Measurements from ENCODE around the gene MMP17. TPM values are rescaled to one million over a fixed set of nuclear protein-coding genes. Genes with fewer than 3 reads are reported as not detected.

The MMP17 gene
- total RNA-seq, 1 experiment from 2014 or later, result 3.4 TPM

DNA sequence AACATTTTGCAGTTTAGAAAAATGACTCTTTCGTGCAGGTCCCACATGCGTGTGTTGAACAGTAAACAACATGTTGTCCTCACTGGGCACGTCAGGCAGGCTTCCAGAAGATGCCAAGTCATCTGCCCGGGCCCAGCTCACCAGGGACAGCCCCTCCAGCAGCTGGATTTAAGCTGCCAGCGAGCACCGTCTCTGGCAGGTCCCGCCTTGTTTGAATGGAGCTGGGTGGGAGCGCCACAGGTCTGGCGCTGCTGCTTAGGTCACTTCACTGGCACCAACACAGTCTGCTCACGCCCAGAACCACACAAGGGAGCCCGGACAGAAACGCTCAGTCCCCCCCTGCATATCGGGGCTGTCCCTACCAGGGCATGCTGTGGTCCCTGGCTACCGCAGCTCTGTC is 33.1 kb upstream of the MMP17 start:
- Histone ChIP-seq H3K4me1 (replicated peaks) (no peaks in the 10 kb centered on the region), H3K36me3 (peaks cover 66% of the 10 kb centered on the region)

DNA sequence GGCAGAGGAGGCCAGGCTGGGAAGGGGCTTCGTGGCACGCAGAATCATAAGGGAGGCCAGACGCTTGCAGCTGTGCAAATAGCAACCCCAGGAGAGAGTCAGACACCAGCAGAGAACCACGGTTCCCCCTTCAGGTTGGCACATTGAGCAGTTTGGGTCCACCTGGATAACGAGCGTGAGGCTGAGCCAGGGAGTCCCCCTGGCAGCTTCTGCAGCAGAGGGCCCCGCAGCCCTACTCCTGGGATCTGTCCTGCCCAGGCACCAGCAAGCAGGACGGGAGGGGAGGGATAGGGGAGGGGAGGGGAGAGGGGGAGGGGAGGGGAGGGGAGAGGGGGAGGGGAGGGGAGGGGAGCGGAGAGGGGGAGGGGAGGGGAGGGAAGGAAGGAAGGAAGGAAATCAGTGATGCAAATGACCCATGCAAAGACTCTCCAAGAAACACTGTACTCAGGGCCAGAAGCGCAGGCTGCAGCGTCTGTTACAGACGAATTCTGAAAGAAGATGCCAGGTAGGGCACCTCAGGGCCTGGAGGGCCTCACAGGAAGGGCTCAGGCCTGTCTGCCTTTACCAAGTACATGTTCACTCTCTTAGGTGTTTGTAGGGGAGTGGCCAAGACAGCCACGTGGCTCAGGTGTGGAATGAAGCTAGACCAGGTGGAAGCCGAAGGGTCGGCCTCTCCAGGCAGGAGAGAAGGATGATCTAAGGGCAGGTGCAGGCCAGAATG is 32.3 kb upstream of the MMP17 start:
- Histone ChIP-seq H3K27ac (no peak overlapping the region), H3K9me3 (replicated peaks) (no peaks in the 10 kb centered on the region), H3K27me3 (replicated peaks) (no peaks in the 10 kb centered on the region), H3K4me1 (replicated peaks) (no peaks in the 10 kb centered on the region), H3K36me3 (peaks cover 59% of the 10 kb centered on the region), H3K4me3 (no peak overlapping the region)
- no peak for DNase-seq (ENCODE audit: low read depth in 1 of 2, low spot score in 2 of 2)

More for the DNA sequence above, 33.1 kb upstream of the MMP17 start:
- no peaks in the 10 kb centered on the region for H3K9me3 ChIP-seq (replicated peaks)
- H3K27me3 ChIP-seq (replicated peaks), result no peaks in the 10 kb centered on the region
- no peak for DNase-seq (ENCODE audit: low read depth in 1 of 2, low spot score in 2 of 2)
- no peak overlapping the region for H3K4me3 ChIP-seq
- no peak overlapping the region for H3K27ac ChIP-seq

DNA sequence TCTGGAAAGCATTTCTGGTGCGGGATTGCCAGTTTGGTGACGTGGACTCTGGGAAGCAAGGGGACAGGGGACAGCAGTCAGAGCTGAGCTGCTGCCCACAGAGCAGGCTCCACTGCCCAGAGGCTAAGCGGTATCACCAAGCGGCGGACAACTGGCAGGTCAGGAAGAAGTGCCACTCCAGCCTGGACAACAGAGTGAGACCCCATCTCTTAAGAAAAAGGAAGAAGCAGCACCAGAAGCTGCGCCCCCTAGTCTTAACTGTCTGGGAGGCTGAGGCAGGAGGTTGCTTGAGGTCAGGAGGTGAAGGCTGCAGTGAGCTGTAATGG is 31.8 kb upstream of the MMP17 start:
- Histone ChIP-seq H3K27ac (no peak overlapping the region), H3K36me3 (peaks cover 55% of the 10 kb centered on the region), H3K4me3 (no peak overlapping the region), H3K27me3 (replicated peaks) (no peaks in the 10 kb centered on the region), H3K4me1 (replicated peaks) (no peaks in the 10 kb centered on the region), H3K9me3 (replicated peaks) (no peaks in the 10 kb centered on the region)
- no peak for DNase-seq (ENCODE audit: low read depth in 1 of 2, low spot score in 2 of 2)

DNA sequence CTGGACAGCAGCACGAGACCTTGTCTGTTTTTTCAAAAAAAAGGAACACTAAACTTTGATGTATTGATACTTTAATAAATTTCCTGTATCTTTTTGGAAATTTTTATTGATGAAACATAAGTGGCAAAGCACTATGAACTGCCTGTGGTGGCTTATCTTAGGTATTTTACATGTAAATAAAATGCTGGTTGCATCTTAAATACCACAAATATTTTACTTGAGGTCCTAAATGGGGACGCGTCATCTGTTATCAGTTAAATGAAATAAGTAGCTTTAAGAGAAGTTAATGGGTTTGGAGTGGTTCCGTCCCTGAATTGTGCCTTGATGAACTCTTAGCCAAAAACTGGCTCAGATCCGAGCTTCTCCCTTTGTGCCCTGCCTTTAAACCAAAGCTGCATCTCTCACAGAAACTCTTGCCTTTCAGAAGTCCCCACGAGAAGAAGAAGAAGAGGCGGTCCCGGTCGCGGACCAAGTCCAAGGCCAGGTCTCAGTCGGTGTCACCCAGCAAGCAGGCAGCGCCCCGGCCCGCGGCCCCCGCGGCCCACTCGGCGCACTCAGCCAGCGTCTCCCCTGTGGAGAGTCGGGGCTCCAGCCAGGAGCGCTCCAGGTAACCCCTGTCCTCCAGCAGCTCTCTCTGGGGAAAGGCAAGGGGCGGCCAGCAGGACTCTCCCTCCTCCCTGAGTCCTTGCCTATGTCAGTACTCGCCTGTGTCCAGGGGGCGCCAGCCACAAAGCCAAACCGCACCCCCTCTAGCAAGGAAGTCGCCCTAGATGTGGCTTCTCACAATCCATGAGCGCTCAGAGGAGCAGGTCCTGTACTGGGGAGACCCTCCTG is 31.2 kb upstream of the MMP17 start:
- no peaks in the 10 kb centered on the region for H3K9me3 ChIP-seq (replicated peaks)
- no peak overlapping the region for H3K4me3 ChIP-seq
- DNase-seq (ENCODE audit: low read depth in 1 of 2, low spot score in 2 of 2), result no peak
- peaks cover 54% of the 10 kb centered on the region for H3K36me3 ChIP-seq
- no peaks in the 10 kb centered on the region for H3K27me3 ChIP-seq (replicated peaks)
- no peaks in the 10 kb centered on the region for H3K4me1 ChIP-seq (replicated peaks)
- no peak overlapping the region for H3K27ac ChIP-seq

DNA sequence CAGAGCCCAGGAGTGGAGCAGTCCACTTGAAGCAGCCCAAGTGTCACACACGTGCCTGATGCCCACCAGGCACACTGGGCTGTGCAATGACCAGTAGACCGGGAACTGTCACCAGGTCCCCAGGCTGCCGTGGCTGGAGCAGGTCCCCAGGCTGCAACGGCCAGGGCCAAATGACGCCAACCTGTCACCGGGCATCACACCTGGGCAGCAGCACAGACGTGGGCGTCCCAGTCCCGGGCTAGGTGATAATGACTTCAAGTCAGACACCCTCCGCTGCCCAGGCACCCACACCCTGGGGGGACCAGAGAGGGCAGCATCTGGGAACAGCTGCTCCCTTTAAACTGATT is 30.6 kb upstream of the MMP17 start:
- Histone ChIP-seq H3K27me3 (replicated peaks) (no peaks in the 10 kb centered on the region), H3K4me3 (no peak overlapping the region), H3K4me1 (replicated peaks) (no peaks in the 10 kb centered on the region), H3K27ac (no peak overlapping the region), H3K36me3 (peaks cover 56% of the 10 kb centered on the region), H3K9me3 (replicated peaks) (no peaks in the 10 kb centered on the region)
- DNase-seq (ENCODE audit: low read depth in 1 of 2, low spot score in 2 of 2), result no peak

DNA sequence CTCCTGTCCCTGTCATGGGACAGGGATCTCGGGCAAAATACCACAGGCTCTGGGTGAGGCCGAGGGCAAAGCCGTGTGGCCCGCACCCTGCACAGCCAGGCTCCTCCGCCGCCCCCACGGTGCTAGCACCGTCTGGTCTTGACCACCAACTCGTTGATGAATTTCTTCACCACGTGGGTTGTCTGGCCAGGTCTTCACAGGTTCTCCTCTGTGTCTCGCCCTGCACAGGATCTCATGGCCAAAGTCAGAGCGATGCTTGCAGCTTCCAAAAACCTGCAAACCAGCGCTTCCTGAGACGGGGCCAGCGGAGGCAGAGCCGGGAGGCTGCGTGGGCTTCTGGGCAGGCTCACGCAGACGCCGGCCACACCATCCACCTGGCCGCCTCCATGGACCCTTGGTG is 29.0 kb upstream of the MMP17 start:
- Histone ChIP-seq H3K27me3 (replicated peaks) (no peaks in the 10 kb centered on the region), H3K36me3 (peaks cover 46% of the 10 kb centered on the region)

DNA sequence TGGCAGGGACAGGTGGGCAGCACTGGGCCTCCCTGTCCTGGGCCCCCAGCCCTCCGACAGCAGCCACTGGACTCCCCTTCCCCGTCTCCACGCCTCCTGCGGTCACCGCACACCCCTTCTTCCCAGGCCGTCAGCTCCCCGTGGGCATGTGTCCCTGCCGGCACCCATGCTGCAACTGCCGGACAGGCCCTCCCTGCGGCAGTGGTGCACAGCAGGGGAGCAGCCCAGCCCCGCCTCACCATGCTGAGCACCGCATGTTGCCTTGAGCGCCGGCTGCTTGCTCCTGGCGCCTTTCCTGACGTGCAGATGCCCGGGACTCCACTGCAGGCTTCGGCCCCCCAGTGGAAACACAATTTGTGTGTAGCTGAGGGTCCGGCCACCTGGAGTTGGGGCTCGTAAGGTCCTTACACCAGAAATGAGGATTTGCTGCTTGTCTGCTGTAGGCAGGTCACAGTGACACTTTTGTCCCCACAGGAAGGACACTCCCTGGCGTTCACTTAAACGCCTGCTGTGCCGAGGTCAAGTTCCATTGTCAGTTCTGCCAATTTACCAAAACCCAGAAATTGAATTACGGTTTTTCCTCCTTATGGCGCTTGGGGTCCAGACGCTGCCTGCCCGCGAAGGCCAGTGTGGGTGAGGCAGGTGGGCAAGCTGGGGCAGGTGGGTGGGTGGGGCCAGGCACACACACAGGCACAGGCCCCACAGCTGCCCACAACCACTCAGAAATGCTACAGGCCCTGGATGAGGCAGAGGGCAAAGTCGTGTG is 28.2 kb upstream of the MMP17 start:
- Histone ChIP-seq H3K4me3 (no peak overlapping the region), H3K9me3 (replicated peaks) (no peaks in the 10 kb centered on the region), H3K4me1 (replicated peaks) (peaks cover 5% of the 10 kb centered on the region), H3K36me3 (peaks cover 42% of the 10 kb centered on the region), H3K27me3 (replicated peaks) (no peaks in the 10 kb centered on the region), H3K27ac (no peak overlapping the region)
- DNase-seq (ENCODE audit: low read depth in 1 of 2, low spot score in 2 of 2), result no peak

More for the DNA sequence above, 29.0 kb upstream of the MMP17 start:
- no peak for DNase-seq (ENCODE audit: low read depth in 1 of 2, low spot score in 2 of 2)
- H3K4me1 ChIP-seq (replicated peaks), result peaks cover 5% of the 10 kb centered on the region
- no peak overlapping the region for H3K4me3 ChIP-seq
- no peak overlapping the region for H3K27ac ChIP-seq
- no peaks in the 10 kb centered on the region for H3K9me3 ChIP-seq (replicated peaks)

DNA sequence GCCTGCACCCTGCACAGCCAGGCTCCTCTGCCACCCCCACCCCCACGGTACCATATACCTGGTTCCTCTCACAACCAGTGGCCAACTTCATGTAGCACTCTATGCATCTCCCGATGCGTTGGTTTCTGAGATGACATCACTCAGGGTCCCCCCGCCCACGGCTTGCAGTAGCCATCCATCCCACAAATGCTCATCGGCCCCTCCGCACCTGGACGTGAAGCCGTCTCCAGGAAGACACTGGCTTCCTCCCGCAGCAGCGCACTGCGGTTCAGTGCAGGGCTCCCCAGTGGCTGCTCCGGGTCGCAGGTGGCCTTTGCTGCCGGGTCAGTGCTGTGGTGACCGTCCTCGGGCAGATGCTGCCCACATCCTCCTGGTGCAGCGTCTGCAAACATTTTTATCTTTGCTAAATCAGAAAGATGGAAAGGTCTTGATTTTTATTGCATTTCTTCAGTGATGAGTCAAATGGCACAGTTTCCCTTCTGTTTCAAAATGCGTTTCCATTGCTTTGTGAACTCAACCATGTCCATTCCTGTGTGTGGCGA is 27.5 kb upstream of the MMP17 start:
- no peak for DNase-seq (ENCODE audit: low read depth in 1 of 2, low spot score in 2 of 2)
- Histone ChIP-seq H3K36me3 (peaks cover 37% of the 10 kb centered on the region), H3K4me1 (replicated peaks) (peaks cover 5% of the 10 kb centered on the region)

DNA sequence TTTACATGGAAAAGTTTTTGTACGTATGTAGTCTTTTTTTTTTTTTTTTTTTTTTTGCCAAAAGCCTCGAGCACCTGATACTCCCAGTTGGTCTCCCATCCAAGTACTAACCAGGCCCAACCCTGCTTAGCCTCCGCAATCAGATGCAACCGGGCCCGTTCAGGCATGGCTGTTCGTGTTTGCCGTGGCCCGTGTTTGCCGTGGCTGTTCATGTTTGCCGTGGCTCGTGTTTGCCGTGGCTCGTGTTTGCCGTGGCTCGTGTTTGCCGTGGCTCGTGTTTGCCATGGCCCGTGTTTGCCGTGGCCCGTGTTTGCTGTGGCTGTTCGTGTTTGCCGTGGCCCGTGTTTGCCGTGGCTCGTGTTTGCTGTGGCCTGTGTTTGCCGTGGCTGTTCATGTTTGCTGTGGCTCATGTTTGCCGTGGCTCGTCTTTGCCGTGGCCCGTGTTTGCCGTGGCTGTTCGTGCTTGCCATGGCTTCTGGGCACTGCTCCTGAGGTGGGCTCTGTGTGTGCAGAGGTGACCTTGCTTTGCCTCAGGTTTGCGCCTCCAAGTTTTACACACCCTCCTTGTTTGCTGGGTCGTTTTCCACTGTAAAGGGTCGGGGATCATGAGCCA is 26.8 kb upstream of the MMP17 start:
- H3K27me3 ChIP-seq (replicated peaks), result no peaks in the 10 kb centered on the region
- no peak for DNase-seq (ENCODE audit: low read depth in 1 of 2, low spot score in 2 of 2)
- no peak overlapping the region for H3K27ac ChIP-seq
- no peak overlapping the region for H3K4me3 ChIP-seq
- H3K36me3 ChIP-seq, result peaks cover 37% of the 10 kb centered on the region
- peaks cover 5% of the 10 kb centered on the region for H3K4me1 ChIP-seq (replicated peaks)
- H3K9me3 ChIP-seq (replicated peaks), result no peaks in the 10 kb centered on the region

More for the DNA sequence above, 27.5 kb upstream of the MMP17 start:
- H3K4me3 ChIP-seq, result no peak overlapping the region
- no peaks in the 10 kb centered on the region for H3K9me3 ChIP-seq (replicated peaks)
- H3K27ac ChIP-seq, result no peak overlapping the region
- no peaks in the 10 kb centered on the region for H3K27me3 ChIP-seq (replicated peaks)

DNA sequence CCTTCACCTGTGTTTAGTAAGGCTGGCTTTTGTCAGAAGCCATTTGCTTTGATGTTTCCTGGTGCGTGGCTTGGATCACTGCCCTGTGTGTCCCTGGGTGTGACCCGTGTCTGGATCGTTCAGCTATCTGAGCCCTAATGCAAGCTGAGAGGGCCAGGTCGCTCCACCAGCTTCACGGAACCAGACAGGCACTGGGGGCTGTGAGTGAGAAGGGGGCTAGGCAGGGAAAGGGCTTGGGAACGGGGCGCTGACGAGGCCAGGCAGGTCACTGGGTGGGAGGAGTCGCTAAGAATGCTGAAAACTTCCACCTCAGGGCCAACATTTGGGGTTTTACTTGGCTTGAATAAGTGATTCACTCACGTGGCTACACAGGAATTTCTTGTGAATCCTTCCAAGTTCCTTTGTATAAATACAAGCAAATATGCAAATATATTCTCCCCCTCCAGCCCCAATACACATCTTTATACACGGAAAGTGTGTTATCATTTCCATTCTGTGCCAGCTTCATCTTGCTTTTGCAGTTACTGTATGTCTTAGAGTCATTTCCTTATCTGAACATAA is 24.2 kb upstream of the MMP17 start:
- H3K4me3 ChIP-seq, result no peak overlapping the region
- no peak overlapping the region for H3K27ac ChIP-seq
- no peaks in the 10 kb centered on the region for H3K27me3 ChIP-seq (replicated peaks)
- H3K9me3 ChIP-seq (replicated peaks), result no peaks in the 10 kb centered on the region
- peaks cover 17% of the 10 kb centered on the region; the same call in 1 of the 2 replicates for H3K36me3 ChIP-seq
- DNase-seq (ENCODE audit: low read depth in 1 of 2, low spot score in 2 of 2), result no peak
- peaks cover 5% of the 10 kb centered on the region for H3K4me1 ChIP-seq (replicated peaks)

DNA sequence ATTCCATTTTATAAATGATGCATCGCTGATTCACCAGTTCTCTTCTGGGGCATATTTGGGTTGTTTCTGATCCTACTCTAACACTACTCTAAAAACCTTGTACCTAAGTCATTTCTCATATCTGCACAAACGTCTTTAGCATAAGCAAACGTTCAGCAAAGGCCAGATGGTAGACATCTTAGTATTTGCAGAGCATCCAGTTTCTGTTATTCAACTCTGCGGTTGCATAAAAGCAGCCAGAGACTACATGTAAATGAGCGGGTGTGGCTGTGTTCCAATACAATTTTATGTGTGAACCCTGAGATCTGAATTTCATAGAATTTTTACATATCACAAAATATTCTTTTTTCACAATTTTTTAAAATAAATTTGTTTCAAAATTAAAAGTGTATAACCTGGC is 22.8 kb upstream of the MMP17 start:
- Histone ChIP-seq H3K27ac (no peak overlapping the region), H3K4me3 (no peak overlapping the region), H3K36me3 (peaks cover 6% of the 10 kb centered on the region; the same call in 1 of the 2 replicates), H3K27me3 (replicated peaks) (no peaks in the 10 kb centered on the region), H3K9me3 (replicated peaks) (no peaks in the 10 kb centered on the region), H3K4me1 (replicated peaks) (peaks cover 5% of the 10 kb centered on the region)
- no peak for DNase-seq (ENCODE audit: low read depth in 1 of 2, low spot score in 2 of 2)

DNA sequence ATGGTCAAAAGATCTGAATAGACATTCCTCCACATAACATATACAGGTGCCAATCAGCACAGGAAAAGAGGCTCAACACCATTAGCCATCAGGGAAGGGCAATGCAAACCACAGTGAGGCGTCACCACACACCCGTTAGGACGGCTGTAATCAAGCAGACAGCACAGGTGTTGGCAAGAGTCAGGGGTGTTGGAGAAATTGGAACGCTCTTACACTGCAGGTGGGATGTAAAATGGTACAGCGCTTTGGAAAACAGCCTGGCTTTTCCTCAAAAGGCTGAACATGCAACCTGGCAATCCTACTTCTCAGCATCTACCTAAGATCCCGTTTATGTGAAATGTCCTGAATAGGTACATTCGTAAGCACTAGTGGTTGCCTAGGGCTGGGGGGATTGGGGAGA is 21.5 kb upstream of the MMP17 start:
- Histone ChIP-seq H3K4me1 (replicated peaks) (peaks cover 5% of the 10 kb centered on the region), H3K9me3 (replicated peaks) (no peaks in the 10 kb centered on the region), H3K27me3 (replicated peaks) (no peaks in the 10 kb centered on the region), H3K4me3 (no peak overlapping the region), H3K27ac (no peak overlapping the region), H3K36me3 (peaks cover 6% of the 10 kb centered on the region; the same call in 1 of the 2 replicates)
- DNase-seq (ENCODE audit: low read depth in 1 of 2, low spot score in 2 of 2), result no peak

DNA sequence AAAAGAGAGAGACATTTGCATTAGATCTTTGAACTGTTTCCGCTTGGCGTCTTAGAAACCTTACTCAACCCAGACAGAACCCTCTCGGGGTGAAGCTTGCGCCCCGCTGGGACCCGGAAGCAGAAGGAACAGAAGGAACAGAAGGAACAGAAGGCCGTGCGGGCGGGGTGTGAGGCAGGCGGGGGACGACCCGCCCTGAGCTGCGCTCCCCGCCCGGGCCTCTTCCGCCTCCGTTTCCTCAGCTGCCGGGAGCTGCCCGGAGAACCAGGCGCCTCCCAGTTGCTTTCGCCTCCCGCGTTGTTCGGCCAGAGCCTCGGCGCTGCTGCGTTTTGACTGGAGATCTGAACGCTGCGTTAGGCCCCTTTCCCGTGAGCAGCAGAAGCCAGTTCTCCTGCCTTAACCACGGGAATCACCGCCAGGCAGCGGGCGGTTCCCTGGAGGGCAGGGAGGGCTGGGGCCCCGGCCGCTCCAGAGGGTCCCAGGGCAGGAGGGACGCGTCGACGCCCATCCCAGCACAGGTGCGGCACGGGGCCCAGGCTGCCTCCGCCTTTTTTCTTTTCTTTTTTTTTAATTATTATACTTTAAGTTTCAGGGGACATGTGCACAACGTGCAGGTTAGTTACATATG is 19.3 kb upstream of the MMP17 start:
- no peak overlapping the region for H3K4me3 ChIP-seq

More for the DNA sequence above, 19.3 kb upstream of the MMP17 start:
- H3K36me3 ChIP-seq, result no peaks in the 10 kb centered on the region
- no peaks in the 10 kb centered on the region for H3K27me3 ChIP-seq (replicated peaks)
- H3K27ac ChIP-seq, result no peak overlapping the region
- no peak for DNase-seq (ENCODE audit: low read depth in 1 of 2, low spot score in 2 of 2)
- H3K4me1 ChIP-seq (replicated peaks), result peaks cover 4% of the 10 kb centered on the region
- H3K9me3 ChIP-seq (replicated peaks), result peaks cover 5% of the 10 kb centered on the region; the same call in 1 of the 2 replicates
